HepG2 (cell line): ENCODE results near the gene PRMT7. TPM values are rescaled to one million over a fixed set of nuclear protein-coding genes. Genes with fewer than 3 reads are reported as not detected.

Experiments used
- ESRRA ChIP-seq: sonication (generic); formaldehyde crosslinking; IDR thresholded peaks from 2 replicates; pipeline ENCODE4 v1.5.1; 2020; ENCODE audit warnings: mild to moderate bottlenecking, low read depth, missing genetic modification reagents
- FOXC1 ChIP-seq: sonication (generic); formaldehyde crosslinking; IDR thresholded peaks from 2 replicates; pipeline ENCODE4 v1.8.0; 2022; ENCODE audit warnings: mild to moderate bottlenecking, missing genetic modification reagents, borderline replicate concordance
- HES4 ChIP-seq: sonication (generic); formaldehyde crosslinking; IDR thresholded peaks from 2 replicates; pipeline ENCODE4 v1.9.0; 2021; ENCODE audit warnings: mild to moderate bottlenecking, missing genetic modification reagents, borderline replicate concordance
- HNF4G ChIP-seq, 2 experiments: sonication (generic) in 1 of 2; formaldehyde crosslinking in 1 of 2; IDR thresholded peaks; 2 replicates each; pipeline versions ENCODE4 v1.4.0 to v1.6.1; 2011 to 2020; ENCODE audit warnings: borderline replicate concordance in 2 of 2, low read depth in 2 of 2, mild to moderate bottlenecking in 2 of 2, low read length in 1 of 2, missing genetic modification reagents in 1 of 2, moderate library complexity in 1 of 2
- IRF2 ChIP-seq: IDR thresholded peaks from 2 replicates; pipeline ENCODE4 v1.6.1; 2018; ENCODE audit warnings: missing genetic modification reagents, missing compliant biosample characterization
- NCOA5 ChIP-seq: sonication (generic); formaldehyde crosslinking; IDR thresholded peaks from 2 replicates; pipeline ENCODE4 v1.4.0; 2020; ENCODE audit warnings: missing genetic modification reagents
- NR0B2 ChIP-seq: sonication (generic); formaldehyde crosslinking; IDR thresholded peaks from 2 replicates; pipeline ENCODE4 v1.4.0; 2020; ENCODE audit warnings: mild to moderate bottlenecking, missing genetic modification reagents
- PAXIP1 ChIP-seq: sonication (generic); formaldehyde crosslinking; conservative IDR thresholded peaks from 2 replicates; pipeline ENCODE4 v1.4.0; 2020; ENCODE audit warnings: mild to moderate bottlenecking, missing genetic modification reagents, moderate library complexity
- PITX1 ChIP-seq: sonication (generic); formaldehyde crosslinking; IDR thresholded peaks from 2 replicates; pipeline ENCODE4 v1.5.1; 2020; ENCODE audit warnings: mild to moderate bottlenecking, missing genetic modification reagents
- SP140L ChIP-seq: sonication (generic); formaldehyde crosslinking; IDR thresholded peaks from 2 replicates; pipeline ENCODE4 v1.4.0; 2020; ENCODE audit warnings: missing genetic modification reagents, borderline replicate concordance
- TEAD3 ChIP-seq: optimal IDR thresholded peaks from 2 replicates; pipeline ENCODE3; 2016; ENCODE audit warnings: borderline replicate concordance
- TRAFD1 ChIP-seq: sonication (generic); formaldehyde crosslinking; IDR thresholded peaks from 2 replicates; pipeline ENCODE4 v1.5.1; 2020; ENCODE audit warnings: missing genetic modification reagents, mild to moderate bottlenecking, borderline replicate concordance
- ZNF264 ChIP-seq: sonication (generic); formaldehyde crosslinking; IDR thresholded peaks from 2 replicates; pipeline ENCODE4 v1.4.0; 2020; ENCODE audit warnings: missing genetic modification reagents
- ZNF501 ChIP-seq: sonication (generic); formaldehyde crosslinking; IDR thresholded peaks from 2 replicates; pipeline ENCODE4 v1.5.1; 2020; ENCODE audit warnings: mild to moderate bottlenecking, moderate library complexity, missing genetic modification reagents
- ZNF598 ChIP-seq: sonication (generic); formaldehyde crosslinking; IDR thresholded peaks from 2 replicates; pipeline ENCODE4 v1.5.1; 2020; ENCODE audit warnings: mild to moderate bottlenecking, missing genetic modification reagents, borderline replicate concordance
- ZNF713 ChIP-seq: sonication (generic); formaldehyde crosslinking; IDR thresholded peaks from 2 replicates; pipeline ENCODE4 v1.4.0; 2020; ENCODE audit warnings: mild to moderate bottlenecking, missing genetic modification reagents
- polyA plus RNA-seq, 8 experiments: library from polyadenylated mRNA; depleted of rRNA in 3 of 8; stranded (reverse) in 7 of 8; unstranded in 1 of 8; fragments of >200 nt; fragmentation: Illumina TruSeq in 4 of 8; extraction: Trizol in 4 of 8; gene quantifications; 2 replicates each; pipeline versions ENCODE4 v1.2.1 to v1.2.3, GENCODE V29; 2011 to 2016; ENCODE audit warnings: low read depth in 4 of 8, missing spikeins in 1 of 8, mixed read lengths in 1 of 8; ENCODE audit not compliant: insufficient read depth in 1 of 8
- total RNA-seq, 5 experiments: library from RNA; depleted of rRNA; stranded (reverse); fragments of >200 nt; fragmentation: Illumina TruSeq; extraction: Trizol; gene quantifications; 2 replicates each; pipeline ENCODE4 v1.2.3, GENCODE V29; 2016; ENCODE audit warnings: low read depth in 1 of 5
- TF ChIP-seq, protein P1 (sequence below): IDR thresholded peaks from 2 replicates; pipeline ENCODE4 v1.6.1; 2012; ENCODE audit warnings: inconsistent platforms

Gene PRMT7
- total and polyA plus RNA-seq, 2 of the 13 experiments (the other 11 are each of a cell fraction or from before 2014, with no cell fraction given): 47.5 to 55.0 TPM

- peak; percentile 51; the same call in 1 of the 2 replicates for TF ChIP-seq PAXIP1 (CRISPR knock-in tag)
- no peak for TF ChIP-seq ZNF264 (CRISPR knock-in tag)
- TF ChIP-seq ZNF501 (CRISPR knock-in tag): 0 out of 2 replicates have a peak, but pooled peaks have one; percentile 30
- TF ChIP-seq TEAD3 (CRISPR knock-in tag): peak; percentile 27
- no peak for TF ChIP-seq NCOA5 (CRISPR knock-in tag)
- TF ChIP-seq FOXC1 (CRISPR knock-in tag): peak; percentile 39; the same call in 1 of the 2 replicates
- 0 out of 2 replicates have a peak, but pooled peaks have one; percentile 37 for TF ChIP-seq ZNF713 (CRISPR knock-in tag)
- no peak for TF ChIP-seq TRAFD1 (CRISPR knock-in tag)
- no peak for TF ChIP-seq SP140L (CRISPR knock-in tag)
- no peak for TF ChIP-seq ZNF598 (CRISPR knock-in tag)
- 0 out of 2 replicates have a peak, but pooled peaks have one; percentile 15 for TF ChIP-seq IRF2 (CRISPR knock-in tag)
- TF ChIP-seq ESRRA (CRISPR knock-in tag): 0 out of 2 replicates have a peak, but pooled peaks have one; percentile 60
- no peak for TF ChIP-seq HNF4G (IDR thresholded peaks at IDR 0.05; ENCODE audit: borderline replicate concordance, low read depth, low read length)
- TF ChIP-seq HNF4G (CRISPR knock-in tag; IDR thresholded peaks at IDR 0.05; ENCODE audit: borderline replicate concordance, low read depth): 0 out of 2 replicates have a peak, but pooled peaks have one; percentile 42
- TF ChIP-seq, protein P1, sequence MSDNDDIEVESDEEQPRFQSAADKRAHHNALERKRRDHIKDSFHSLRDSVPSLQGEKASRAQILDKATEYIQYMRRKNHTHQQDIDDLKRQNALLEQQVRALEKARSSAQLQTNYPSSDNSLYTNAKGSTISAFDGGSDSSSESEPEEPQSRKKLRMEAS: peak; percentile 20; the same call in 1 of the 2 replicates
- 0 out of 2 replicates have a peak, but pooled peaks have one; percentile 5 for TF ChIP-seq PITX1 (CRISPR knock-in tag)
- TF ChIP-seq NR0B2 (CRISPR knock-in tag): no peak
- TF ChIP-seq HES4 (CRISPR knock-in tag): peak; percentile 33; the same call in 1 of the 2 replicates
Measured at GRCh38 chr16:68363658-68364521, 53.1 kb downstream of the PRMT7 start (continued).
